Retina (tissue), 1 donor: ENCODE data around the gene ATP13A1.
"Not testable (repeated sequence)": the region's sequence is repeated elsewhere in the genome, so short reads cannot be mapped to it uniquely, and the experiment has no call there.

Experiments
- DNase-seq: peaks from one replicate; pipeline ENCODE4 v3.0.0-alpha.2; 2016

ATP13A1 gene

DNA sequence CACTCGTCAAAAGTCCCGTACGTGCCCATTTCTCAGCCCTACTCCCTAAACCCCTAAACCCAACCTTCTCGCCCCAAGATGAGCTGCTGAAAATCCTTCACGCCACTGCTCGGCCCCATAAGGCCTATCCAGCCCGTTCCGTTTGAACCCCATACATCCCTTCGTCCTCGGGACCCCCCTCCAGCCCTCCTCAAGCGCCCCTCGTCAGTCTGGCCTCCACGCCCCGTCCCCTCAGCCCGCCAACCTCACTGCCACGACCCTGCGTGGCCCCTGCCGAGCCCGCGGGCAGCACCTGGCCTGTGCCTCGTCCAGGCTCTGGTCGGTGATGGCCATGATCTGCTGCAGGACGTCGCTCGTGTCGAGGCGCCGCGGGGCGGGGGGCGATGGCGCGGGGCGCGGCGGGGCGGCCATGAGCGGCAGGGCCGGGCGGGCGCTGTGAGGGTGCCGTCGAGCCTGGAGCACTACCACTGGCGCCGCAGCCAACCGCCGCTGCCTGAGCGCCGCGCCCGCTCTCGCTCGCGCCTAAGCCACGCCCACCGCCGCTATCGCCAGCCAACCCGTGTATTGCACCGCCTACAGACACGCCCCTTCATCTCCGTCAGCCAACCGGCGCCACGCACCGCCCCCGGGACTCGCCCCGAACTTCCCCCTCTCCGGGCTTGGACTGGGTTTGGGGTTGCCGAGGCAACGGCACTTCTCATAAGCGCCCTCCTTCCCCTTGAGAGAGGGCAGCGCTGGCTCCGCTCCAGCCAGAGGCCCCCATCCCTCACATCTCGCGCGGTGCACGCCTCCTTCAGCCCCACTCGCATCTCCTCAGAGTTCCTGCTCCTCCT lies 45.0 kb downstream of the ATP13A1 start, which contains the start of gene PBX4:
TSS of gene PBX4 (minus strand) at position 469 of the 833 bp plus-strand sequence. CDS start at position 411, 58 bp downstream.
- peak; percentile 98 for DNase-seq

DNA sequence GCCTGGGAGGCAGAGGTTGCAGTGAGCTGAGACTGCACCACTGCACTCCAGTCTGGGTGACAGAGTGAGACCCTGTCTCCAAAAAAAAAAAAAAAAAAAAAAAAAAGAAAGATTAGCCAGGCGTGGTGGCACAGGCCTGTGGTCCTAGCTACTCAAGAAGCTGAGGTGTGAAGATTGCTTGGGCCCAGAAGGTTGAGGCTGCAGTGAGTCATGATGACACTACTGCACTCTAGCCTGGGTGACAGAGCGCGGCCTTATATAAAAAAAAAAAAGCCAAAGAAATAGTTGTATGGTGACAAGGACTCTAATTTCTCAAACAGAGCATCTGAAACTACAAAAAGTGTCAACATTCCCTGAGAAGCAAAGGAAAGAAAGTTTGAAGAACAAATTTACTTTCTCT lies 48.4 kb downstream of the ATP13A1 start:
- DNase-seq = no peak

- no peak for DNase-seq
Observed at GRCh38 chr19:19613506-19613905, 50.0 kb downstream of the ATP13A1 start.

- DNase-seq = no peak
Observed at GRCh38 chr19:19610376-19611202, 52.9 kb downstream of the ATP13A1 start.

DNA sequence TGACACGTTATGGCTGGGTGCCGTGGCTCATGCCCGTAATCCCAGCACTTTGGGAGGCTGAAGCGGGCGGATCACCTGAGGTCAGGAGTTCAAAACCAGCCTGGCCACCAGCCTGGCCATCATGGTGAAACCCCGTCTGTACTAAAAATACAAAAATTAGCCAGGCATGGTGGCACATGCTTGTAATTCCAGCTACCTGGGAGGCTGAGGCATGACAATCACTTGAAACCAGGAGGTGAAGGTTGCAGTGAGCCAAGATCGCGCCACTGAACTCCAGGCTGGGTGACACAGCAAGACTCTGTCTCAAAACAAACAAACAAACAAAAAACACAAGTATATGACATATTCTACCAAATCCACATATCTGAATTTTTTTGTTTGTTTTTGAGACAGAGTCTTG lies 56.8 kb downstream of the ATP13A1 start:
- DNase-seq = not testable (repeated sequence)

GRCh38 chr19:19606021-19606420 lies 57.5 kb downstream of the ATP13A1 start:
- no peak for DNase-seq

- no peak for DNase-seq
Observed at GRCh38 chr19:19602713-19603324, 60.7 kb downstream of the ATP13A1 start.

DNA sequence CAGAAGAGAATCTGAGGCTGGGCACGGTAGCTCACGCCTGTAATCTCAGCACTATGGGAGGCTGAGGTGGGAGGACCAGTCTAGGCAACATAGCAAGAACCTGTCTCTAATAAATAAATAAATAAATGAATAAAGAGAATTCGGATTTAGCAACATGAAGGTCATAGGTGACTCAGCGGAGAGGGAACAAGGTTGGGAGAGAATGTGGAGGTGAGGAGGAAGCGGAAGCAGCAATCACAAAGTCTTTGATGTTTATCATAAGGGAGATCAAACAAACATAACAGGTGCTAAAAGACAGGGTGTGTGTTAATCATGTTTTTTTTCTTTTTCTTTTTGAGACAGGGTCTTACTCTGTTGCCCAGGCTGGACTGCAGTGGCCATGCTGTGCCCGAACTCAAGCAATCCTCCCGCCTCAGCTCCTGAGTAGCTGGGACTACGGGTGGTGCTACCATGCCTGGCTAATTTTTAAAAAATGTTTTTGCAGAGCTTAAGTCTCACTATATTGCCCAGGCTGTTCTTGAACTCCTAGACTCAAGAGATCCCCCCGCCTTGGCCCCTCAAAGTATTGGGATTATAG lies 61.3 kb downstream of the ATP13A1 start:
- no peak for DNase-seq

GRCh38 chr19:19600793-19601330 lies 62.6 kb downstream of the ATP13A1 start:
- no peak for DNase-seq

DNA sequence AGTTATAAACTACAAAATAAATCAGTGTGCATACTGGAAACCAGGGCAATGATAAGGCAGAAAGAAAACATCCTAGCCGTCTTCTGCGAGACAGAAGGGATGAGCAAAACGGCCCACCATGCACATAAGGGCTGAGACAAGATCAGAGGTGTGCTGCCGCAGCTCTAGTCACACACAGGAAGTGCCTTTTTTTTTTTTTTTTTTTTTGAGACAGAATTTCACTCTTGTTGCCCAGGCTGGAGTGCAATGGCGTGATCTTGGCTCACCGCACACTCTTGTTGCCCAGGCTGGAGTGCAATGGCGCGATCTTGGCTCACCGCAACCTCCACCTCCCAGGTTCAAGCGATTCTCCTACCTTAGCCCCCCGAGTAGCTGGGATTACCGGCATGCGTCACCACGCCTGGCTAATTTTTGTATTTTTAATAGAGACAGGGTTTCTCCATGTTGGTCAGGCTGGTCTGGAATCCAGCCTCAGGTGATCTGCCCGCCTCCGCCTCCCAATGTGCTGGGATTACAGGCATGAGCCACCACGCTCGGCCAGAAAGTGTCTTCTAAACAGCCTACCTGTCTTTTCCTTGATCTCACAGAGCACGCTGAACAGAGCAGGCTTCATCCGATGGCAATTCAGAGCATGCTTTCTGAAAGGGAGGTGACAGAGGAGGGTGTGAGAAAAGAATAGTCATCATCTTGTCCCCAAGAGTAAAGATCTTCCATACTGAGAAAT lies 64.6 kb downstream of the ATP13A1 start:
- DNase-seq = not testable (repeated sequence)

- DNase-seq = no peak
Observed at GRCh38 chr19:19597809-19598306, 65.6 kb downstream of the ATP13A1 start.
